ENCODE measurements around the gene ASIP. TPM values are rescaled to one million over a fixed set of nuclear protein-coding genes. Genes with fewer than 3 reads are reported as not detected.

The ASIP gene
- total RNA-seq, result not detected in 2 replicates

DNA sequence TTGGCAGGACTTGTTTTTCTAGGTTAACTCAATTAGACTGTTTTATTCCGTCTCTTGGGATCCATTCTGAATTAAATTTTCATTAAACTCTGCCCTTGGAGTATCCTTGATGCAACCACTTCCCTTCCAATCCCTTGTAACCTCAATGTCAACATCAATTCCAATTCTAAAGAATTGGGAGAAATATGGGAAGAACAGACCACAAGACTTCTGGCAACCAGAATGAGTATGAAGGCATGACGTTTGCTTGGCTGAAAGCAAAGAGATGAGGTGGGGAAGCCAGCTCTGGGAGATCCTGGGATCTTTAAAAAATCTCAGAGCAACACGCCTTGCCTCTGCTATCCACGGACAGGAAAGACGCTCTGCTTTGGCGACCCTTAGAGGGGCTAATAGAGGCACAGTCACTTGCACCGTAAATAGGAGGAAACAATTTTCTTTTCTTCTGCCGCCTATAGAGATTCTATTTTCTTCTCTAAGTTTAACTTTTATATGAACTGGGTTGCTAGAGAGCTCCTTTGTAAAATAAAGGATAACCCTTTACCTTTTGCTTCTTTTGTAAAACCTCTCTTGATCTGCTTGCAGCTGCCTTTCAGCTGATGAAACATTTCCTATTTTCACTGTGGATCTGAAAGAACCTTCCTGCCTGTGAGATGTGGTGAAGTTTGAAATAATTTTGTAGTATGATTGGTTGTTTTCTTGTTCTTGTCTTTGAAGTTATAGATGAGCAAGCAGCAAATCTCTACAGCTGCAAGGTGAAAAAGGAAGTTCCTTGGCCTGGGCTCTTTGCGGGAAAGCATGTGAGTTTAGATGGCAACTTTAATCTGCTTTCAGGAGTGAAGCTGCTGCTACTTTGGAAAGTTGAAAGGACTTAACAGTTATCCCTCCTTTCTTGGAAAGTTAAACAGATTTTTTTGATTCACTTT, at the start of gene ASIP:
ASIP (plus strand) TSS at position 731 of the 923 bp plus-strand sequence. CDS start 18,952 bp downstream, outside the sequence.

GRCh38 chr20:34302723-34303533, 61.7 kb downstream of the ASIP start, which contains the start of gene AHCY:
Gene AHCY (minus strand): TSS chr20:34303355. CDS start chr20:34303270, 85 bp downstream.

Other genes with a start within 250 kb of the ASIP start
- gene RALY, start 247.5 kb upstream of the ASIP start, total RNA-seq, result 57.8 and 65.9 TPM in 2 replicates
- 94.5 and 97.0 TPM in 2 replicates for gene EIF2S2, start 129.2 kb upstream of the ASIP start, total RNA-seq
- gene AHCY, start 61.9 kb downstream of the ASIP start, total RNA-seq, result 96.2 and 119 TPM in 2 replicates
- gene ITCH, start 121.8 kb downstream of the ASIP start, total RNA-seq, result 76.9 and 83.3 TPM in 2 replicates